HepG2 (cell line): ENCODE results near the gene PIGX. TPM values are rescaled to one million over a fixed set of nuclear protein-coding genes. Genes with fewer than 3 reads are reported as not detected.

Experiments used
- CBX5 ChIP-seq: sonication (generic); formaldehyde crosslinking; IDR thresholded peaks from 2 replicates; pipeline ENCODE4 v1.4.0; 2020; ENCODE audit warnings: missing genetic modification reagents, borderline replicate concordance
- DNMT3B ChIP-seq: conservative IDR thresholded peaks from 2 replicates; pipeline ENCODE4 v1.6.1; 2016; ENCODE audit warnings: missing biosample characterization, control low read depth
- ETV5 ChIP-seq: IDR thresholded peaks from 2 replicates; pipeline ENCODE4 v1.6.1; 2018; ENCODE audit warnings: missing biosample characterization, missing genetic modification reagents, inconsistent platforms, borderline replicate concordance
- GATAD1 ChIP-seq: IDR thresholded peaks from 2 replicates; pipeline ENCODE4 v1.6.1; 2016; ENCODE audit warnings: missing genetic modification reagents, missing compliant biosample characterization
- HCFC1 ChIP-seq: fragments of 150-350 bp; IDR thresholded peaks from 2 replicates; pipeline ENCODE4 v1.6.1; 2014; ENCODE audit warnings: low read depth, low read length
- HDAC2 ChIP-seq: sonication (generic); formaldehyde crosslinking; IDR thresholded peaks from 2 replicates; pipeline ENCODE4 v1.4.0; 2020; ENCODE audit warnings: missing genetic modification reagents
- HOXA5 ChIP-seq: sonication (generic); formaldehyde crosslinking; IDR thresholded peaks from 2 replicates; pipeline ENCODE4 v1.4.0; 2020; ENCODE audit warnings: missing genetic modification reagents
- KAT8 ChIP-seq: IDR thresholded peaks from 2 replicates; pipeline ENCODE4 v1.6.1; 2016; ENCODE audit warnings: missing genetic modification reagents, missing compliant biosample characterization
- NCOA1 ChIP-seq: sonication (generic); formaldehyde crosslinking; IDR thresholded peaks from 2 replicates; pipeline ENCODE4 v1.9.0; 2021; ENCODE audit warnings: missing genetic modification reagents
- NCOR1 ChIP-seq: fragments of 200-600 bp; sonication (generic); IDR thresholded peaks from 2 replicates; pipeline ENCODE4 v1.7.0; 2017; ENCODE audit warnings: antibody characterized with exemption, low read length, borderline replicate concordance
- SP2 ChIP-seq: sonication (generic); formaldehyde crosslinking; IDR thresholded peaks from 2 replicates; pipeline ENCODE4 v1.5.1; 2020; ENCODE audit warnings: mild to moderate bottlenecking, missing genetic modification reagents
- STAT6 ChIP-seq: sonication (generic); formaldehyde crosslinking; IDR thresholded peaks from 2 replicates; pipeline ENCODE4 v1.4.0; 2020; ENCODE audit warnings: missing genetic modification reagents, mild to moderate bottlenecking, borderline replicate concordance
- XRCC5 ChIP-seq: fragments of 200-400 bp; formaldehyde crosslinking; optimal IDR thresholded peaks from 2 replicates; pipeline ENCODE3; 2017; ENCODE audit warnings: mild to moderate bottlenecking, low read length
- ZBTB34 ChIP-seq: sonication (generic); formaldehyde crosslinking; IDR thresholded peaks from 2 replicates; pipeline ENCODE4 v1.8.0; 2022; ENCODE audit warnings: mild to moderate bottlenecking, missing genetic modification reagents
- ZNF235 ChIP-seq: sonication (generic); formaldehyde crosslinking; IDR thresholded peaks from 2 replicates; pipeline ENCODE4 v1.8.1; 2023; ENCODE audit warnings: mild to moderate bottlenecking, missing genetic modification reagents, borderline replicate concordance
- ZNF30 ChIP-seq: sonication (generic); formaldehyde crosslinking; IDR thresholded peaks from 2 replicates; pipeline ENCODE4 v1.5.0; 2020; ENCODE audit warnings: mild to moderate bottlenecking, missing genetic modification reagents
- ZNF446 ChIP-seq: sonication (generic); formaldehyde crosslinking; IDR thresholded peaks from 2 replicates; pipeline ENCODE4 v1.5.0; 2020; ENCODE audit warnings: mild to moderate bottlenecking, missing genetic modification reagents
- ZNF75D ChIP-seq: sonication (generic); formaldehyde crosslinking; IDR thresholded peaks from 2 replicates; pipeline ENCODE4 v1.8.1; 2023; ENCODE audit warnings: missing genetic modification reagents, mild to moderate bottlenecking, borderline replicate concordance
- ZSCAN25 ChIP-seq: sonication (generic); formaldehyde crosslinking; IDR thresholded peaks from 2 replicates; pipeline ENCODE4 v1.8.0; 2022; ENCODE audit warnings: mild to moderate bottlenecking, missing genetic modification reagents
- ZSCAN30 ChIP-seq: sonication (generic); formaldehyde crosslinking; IDR thresholded peaks from 2 replicates; pipeline ENCODE4 v1.5.0; 2020; ENCODE audit warnings: mild to moderate bottlenecking, missing genetic modification reagents
- polyA plus RNA-seq, 8 experiments: library from polyadenylated mRNA; depleted of rRNA in 3 of 8; stranded (reverse) in 7 of 8; unstranded in 1 of 8; fragments of >200 nt; fragmentation: Illumina TruSeq in 4 of 8; extraction: Trizol in 4 of 8; gene quantifications; 2 replicates each; pipeline versions ENCODE4 v1.2.1 to v1.2.3, GENCODE V29; 2011 to 2016; ENCODE audit warnings: low read depth in 4 of 8, missing spikeins in 1 of 8, mixed read lengths in 1 of 8; ENCODE audit not compliant: insufficient read depth in 1 of 8
- total RNA-seq, 5 experiments: library from RNA; depleted of rRNA; stranded (reverse); fragments of >200 nt; fragmentation: Illumina TruSeq; extraction: Trizol; gene quantifications; 2 replicates each; pipeline ENCODE4 v1.2.3, GENCODE V29; 2016; ENCODE audit warnings: low read depth in 1 of 5
- TF ChIP-seq, protein P1 (sequence below): sonication (generic); formaldehyde crosslinking; IDR thresholded peaks from 2 replicates; pipeline ENCODE4 v1.5.0; 2020; ENCODE audit warnings: missing genetic modification reagents, mild to moderate bottlenecking, borderline replicate concordance
- TF ChIP-seq, protein P2 (sequence below): sonication (generic); formaldehyde crosslinking; IDR thresholded peaks from 2 replicates; pipeline ENCODE4 v1.4.0; 2020; ENCODE audit warnings: missing genetic modification reagents
- TF ChIP-seq, protein P3 (sequence below): IDR thresholded peaks from 2 replicates; pipeline ENCODE4 v1.6.1; 2018; ENCODE audit warnings: missing genetic modification reagents, mild to moderate bottlenecking, missing compliant biosample characterization

The PIGX gene
- total and polyA plus RNA-seq, 2 of the 13 experiments (the other 11 are each of a cell fraction or from before 2014, with no cell fraction given): 13.2 to 21.3 TPM

- TF ChIP-seq SP2 (CRISPR knock-in tag): no peak
- 0 out of 2 replicates have a peak, but pooled peaks have one; percentile 10 for TF ChIP-seq ZNF446
- TF ChIP-seq DNMT3B (CRISPR knock-in tag): no peak
- TF ChIP-seq ZSCAN30 (CRISPR knock-in tag): no peak
- no peak for TF ChIP-seq HDAC2 (CRISPR knock-in tag)
- TF ChIP-seq, protein P1, sequence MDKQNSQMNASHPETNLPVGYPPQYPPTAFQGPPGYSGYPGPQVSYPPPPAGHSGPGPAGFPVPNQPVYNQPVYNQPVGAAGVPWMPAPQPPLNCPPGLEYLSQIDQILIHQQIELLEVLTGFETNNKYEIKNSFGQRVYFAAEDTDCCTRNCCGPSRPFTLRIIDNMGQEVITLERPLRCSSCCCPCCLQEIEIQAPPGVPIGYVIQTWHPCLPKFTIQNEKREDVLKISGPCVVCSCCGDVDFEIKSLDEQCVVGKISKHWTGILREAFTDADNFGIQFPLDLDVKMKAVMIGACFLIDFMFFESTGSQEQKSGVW: no peak
- no peak for TF ChIP-seq ETV5 (CRISPR knock-in tag)
- TF ChIP-seq HCFC1: no peak
- TF ChIP-seq ZSCAN25 (CRISPR knock-in tag): 0 out of 2 replicates have a peak, but pooled peaks have one; percentile 23
- peak; percentile 19; the same call in 1 of the 2 replicates for TF ChIP-seq CBX5 (CRISPR knock-in tag)
- TF ChIP-seq ZNF30: no peak
- TF ChIP-seq ZNF235 (CRISPR knock-in tag): no peak
- no peak for TF ChIP-seq ZNF75D
- no peak; the same call in 1 of the 2 replicates for TF ChIP-seq GATAD1
- peak; percentile 44; the same call in 1 of the 2 replicates for TF ChIP-seq KAT8 (CRISPR knock-in tag)
- TF ChIP-seq STAT6: no peak
- TF ChIP-seq NCOA1 (CRISPR knock-in tag): peak; percentile 81; the same call in 1 of the 2 replicates
- TF ChIP-seq NCOR1: no peak
- TF ChIP-seq, protein P2, sequence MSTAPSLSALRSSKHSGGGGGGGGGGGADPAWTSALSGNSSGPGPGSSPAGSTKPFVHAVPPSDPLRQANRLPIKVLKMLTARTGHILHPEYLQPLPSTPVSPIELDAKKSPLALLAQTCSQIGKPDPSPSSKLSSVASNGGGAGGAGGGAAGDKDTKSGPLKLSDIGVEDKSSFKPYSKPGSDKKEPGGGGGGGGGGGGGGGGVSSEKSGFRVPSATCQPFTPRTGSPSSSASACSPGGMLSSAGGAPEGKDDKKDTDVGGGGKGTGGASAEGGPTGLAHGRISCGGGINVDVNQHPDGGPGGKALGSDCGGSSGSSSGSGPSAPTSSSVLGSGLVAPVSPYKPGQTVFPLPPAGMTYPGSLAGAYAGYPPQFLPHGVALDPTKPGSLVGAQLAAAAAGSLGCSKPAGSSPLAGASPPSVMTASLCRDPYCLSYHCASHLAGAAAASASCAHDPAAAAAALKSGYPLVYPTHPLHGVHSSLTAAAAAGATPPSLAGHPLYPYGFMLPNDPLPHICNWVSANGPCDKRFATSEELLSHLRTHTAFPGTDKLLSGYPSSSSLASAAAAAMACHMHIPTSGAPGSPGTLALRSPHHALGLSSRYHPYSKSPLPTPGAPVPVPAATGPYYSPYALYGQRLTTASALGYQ: no peak
- peak; percentile 54; the same call in 1 of the 2 replicates for TF ChIP-seq HOXA5 (CRISPR knock-in tag)
- TF ChIP-seq, protein P3, sequence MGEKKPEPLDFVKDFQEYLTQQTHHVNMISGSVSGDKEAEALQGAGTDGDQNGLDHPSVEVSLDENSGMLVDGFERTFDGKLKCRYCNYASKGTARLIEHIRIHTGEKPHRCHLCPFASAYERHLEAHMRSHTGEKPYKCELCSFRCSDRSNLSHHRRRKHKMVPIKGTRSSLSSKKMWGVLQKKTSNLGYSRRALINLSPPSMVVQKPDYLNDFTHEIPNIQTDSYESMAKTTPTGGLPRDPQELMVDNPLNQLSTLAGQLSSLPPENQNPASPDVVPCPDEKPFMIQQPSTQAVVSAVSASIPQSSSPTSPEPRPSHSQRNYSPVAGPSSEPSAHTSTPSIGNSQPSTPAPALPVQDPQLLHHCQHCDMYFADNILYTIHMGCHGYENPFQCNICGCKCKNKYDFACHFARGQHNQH: 0 out of 2 replicates have a peak, but pooled peaks have one; percentile 17
- TF ChIP-seq XRCC5: peak; percentile 33
- TF ChIP-seq ZBTB34 (CRISPR knock-in tag): no peak
Measured at GRCh38 chr3:196711838-196712513, at the start of gene PIGX, which contains the start of gene CEP19 (continued).
